Smooth muscle cell of the brain vasculature (primary cell): ENCODE results near the gene RUVBL1.
"Not testable (repeated sequence)": the region's sequence is repeated elsewhere in the genome, so short reads cannot be mapped to it uniquely, and the experiment has no call there.

Source experiments
- DNase-seq: peaks from one replicate; pipeline ENCODE4 v3.0.0-alpha.2; 2012; ENCODE audit warnings: low read depth, low spot score

The RUVBL1 gene

DNA sequence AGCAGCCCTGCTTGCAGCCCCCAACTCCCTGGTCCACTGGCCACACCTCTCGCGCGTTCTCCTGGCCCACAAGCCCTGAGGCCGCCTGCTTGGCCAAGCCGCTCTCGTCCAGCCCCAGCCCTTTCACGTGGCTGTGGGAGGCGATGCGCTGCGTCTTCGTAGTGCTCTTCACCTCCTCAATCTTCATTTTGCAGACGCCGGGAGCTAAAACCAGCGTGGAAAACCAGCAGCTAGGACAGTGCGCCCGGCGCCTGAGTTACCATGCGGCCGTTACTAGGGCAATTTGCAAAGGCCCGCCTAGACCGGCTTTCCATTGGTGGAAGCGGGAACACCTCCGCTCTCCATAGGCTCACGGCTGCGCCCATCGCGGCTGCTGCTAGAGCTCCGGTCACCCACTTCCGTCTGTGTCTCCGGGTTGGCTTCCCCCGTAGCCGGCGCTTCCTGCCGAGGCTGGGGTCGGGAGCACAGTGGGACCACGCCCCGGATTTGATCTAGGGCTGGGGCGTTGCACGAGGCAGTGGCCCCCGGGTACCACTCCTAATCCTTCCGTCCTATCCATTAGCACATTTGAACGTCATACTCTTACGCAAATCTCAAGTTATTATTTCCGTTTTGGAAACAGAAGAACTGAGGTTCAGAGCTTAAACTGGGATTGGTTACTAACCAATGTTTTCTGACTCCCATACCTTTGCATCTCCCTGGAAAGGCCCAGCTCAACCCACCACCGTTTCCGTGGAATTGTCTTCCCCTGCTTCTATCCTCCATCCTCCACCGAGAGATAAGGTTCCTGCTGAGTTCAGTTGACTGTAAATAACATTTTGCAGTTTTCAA lies at the start of gene RUVBL1:
Gene RUVBL1 (minus strand): TSS at position 275 of the 831 bp plus-strand sequence. CDS start 88 bp downstream, at position 187.
- DNase-seq = peak; percentile 93

DNA sequence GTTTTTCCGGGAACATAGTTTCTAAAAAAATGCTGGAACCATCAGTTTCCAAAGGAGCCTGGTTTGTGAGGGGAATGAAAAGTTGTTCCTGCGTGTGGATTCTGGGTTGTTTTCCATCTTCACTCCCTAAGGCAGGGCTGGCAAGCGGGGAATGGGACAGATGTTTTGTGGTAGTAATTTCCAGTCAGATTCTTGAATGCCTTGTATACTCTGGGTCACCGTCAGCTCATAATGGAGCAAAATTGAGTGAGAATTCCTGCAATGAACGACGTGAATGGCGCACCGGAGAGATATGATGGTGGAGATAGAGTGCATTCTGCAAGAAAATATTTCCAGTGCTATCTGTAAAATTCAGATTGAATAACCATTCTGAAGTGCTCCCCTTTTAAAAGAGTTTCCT lies 49.6 kb upstream of the RUVBL1 start:
- no peak for DNase-seq

DNA sequence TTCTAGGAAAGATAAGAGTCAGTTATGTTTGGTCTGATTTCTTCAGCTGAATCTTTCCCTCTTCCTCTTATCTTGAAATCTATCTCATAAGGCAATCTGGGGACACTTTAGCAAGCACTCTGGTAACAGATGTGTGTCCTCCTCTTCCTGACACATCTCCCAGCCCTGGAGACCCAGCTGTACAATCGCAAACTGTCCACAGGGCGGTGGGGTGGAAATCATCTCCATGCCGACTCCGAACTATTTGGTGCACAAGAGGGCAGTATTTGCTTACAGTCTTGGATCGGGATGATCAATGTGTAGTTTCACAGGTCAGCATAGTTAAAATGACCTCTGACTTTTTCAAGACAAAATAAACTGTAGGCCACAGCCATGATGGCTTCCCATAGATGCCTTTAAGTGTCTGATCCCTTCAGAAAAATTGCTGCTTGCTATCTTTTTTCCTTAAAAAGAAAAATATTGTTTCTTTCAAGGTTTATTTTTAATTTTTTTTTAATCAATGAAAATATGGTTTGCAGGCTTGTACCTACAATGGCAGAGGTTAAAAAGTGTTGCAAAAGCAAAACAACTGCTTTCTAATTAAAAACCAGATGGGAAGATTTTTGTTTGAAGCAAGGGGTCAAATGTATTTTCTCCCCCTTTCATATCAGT lies 47.4 kb upstream of the RUVBL1 start:
- peak; percentile 47 for DNase-seq

DNA sequence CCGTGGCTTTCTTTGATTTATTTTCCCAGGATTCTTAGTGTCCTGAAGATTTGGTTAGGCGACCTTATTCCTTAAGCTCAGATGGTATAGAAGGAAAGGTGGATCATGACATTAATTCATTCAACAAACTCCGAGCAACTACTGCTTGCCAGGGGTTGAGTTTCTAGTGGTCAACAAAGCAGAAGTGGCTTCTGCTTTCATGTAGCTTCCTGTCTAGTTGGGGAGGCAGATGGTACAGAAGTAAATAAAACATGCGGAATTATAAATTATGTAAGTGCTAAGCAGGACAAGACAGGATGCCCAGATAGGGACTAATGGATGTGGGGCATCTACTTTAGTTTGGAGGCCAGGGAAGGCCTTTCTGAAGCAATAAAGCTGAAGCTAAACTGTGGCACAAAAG lies 45.2 kb upstream of the RUVBL1 start:
- no peak for DNase-seq

DNA sequence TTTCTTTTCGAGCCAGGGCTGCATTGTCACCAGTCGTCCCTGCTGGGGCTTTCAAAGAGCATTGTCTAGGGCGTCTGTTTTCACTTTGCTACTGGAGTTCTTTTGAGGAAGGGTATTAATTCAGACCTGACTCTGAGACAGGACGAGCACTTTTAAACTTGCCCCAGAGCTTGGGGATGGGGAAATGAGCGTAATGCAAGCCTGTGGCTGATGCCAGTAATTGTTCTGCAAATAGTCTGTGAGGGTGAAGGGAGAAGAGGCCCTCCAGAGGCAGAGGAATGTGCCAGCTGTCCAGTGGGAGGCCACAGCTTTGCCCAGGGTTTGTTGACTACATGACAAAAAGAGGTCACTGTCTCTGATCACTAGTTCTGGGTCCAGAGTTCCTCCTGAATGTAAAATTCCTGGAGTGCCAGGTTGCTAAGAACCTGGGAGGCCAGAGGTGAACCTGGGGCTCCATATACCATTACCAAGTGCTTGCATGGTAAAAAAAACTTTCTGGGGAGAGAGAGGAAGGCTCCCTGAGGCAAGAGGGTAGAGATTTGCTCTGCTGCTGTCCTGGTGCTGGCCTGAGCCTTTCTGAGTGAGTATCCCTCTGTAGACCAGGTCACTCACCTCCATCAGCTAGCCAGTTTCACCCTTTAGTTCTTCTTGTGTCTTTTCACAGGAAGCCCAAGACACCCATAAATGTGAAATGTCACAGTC lies 44.5 kb upstream of the RUVBL1 start:
- DNase-seq = no peak

DNA sequence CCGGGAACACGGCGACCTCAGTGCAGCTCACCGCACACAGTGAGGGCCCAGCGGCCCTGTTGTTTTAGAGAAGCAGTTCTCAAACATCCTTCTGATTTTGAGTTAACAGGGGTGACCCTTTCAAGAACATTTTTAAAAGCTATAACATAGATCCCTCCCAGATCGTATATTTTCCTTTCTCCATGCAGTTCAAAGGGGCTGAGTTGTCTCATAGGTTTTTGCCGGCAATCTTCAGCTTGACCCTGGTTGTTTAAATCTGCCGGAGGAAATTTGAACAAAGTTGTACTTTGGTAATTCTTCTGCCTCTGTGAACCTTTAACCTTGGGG lies 44.0 kb upstream of the RUVBL1 start:
- DNase-seq = no peak

DNA sequence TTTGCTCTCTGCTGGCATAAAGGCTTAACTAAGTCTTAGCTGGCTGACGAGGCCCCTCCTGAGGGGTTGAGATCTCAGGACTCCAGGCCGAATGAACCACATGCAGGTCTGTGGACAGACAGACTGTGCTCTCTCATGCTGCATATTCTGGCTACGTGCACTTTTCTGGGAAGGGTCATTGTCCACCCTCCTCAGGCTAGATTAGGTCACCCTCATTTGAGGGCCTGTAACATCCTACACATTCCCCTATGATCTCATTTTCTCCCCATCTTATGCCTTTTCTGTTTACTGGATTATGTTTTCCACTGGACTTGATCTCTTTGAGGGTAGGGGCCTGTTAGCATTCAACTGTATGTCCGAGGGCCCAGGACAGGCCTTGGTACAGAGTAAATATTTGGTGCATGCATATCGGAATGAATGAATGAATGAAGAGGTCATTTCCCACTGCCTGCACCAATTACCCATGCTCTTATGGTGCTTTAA lies 43.4 kb upstream of the RUVBL1 start:
- DNase-seq = no peak

DNA sequence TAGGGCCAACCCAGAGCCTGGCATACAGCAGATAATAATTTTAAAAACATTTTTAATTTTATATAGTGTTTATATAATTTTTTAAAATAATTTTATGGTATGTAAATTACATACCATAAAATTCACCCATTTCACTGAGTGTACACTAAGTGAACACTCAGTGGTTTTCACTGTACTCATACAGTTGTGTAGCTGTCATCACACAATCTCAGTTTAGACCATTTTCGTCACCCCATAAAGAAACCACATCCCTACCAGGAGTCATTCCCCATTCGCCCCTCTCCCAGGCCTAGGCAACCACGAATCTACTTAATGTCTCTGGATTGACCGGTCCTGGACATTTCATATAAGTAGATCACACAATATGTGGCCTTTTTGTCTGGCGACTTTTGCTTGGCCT lies 39.8 kb upstream of the RUVBL1 start:
- no peak for DNase-seq

DNA sequence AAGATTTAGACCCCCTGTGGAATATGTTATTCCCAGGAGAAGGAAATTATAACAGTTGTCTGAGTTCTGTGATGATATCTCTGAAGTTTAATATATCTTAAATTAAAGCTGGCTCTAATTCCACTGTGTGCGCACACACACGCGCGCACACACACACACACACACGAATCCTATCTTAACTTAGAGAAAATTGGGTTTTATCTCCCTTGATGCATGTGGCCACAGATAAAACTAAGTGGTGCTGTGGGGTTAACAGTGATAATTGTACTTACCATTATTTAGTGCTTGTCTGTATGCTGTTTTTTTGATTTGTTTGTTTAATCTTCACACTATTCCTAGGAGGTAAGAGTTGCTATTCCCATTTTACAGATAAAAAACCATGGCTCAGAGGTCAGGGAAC lies 37.0 kb upstream of the RUVBL1 start:
- DNase-seq = no peak

DNA sequence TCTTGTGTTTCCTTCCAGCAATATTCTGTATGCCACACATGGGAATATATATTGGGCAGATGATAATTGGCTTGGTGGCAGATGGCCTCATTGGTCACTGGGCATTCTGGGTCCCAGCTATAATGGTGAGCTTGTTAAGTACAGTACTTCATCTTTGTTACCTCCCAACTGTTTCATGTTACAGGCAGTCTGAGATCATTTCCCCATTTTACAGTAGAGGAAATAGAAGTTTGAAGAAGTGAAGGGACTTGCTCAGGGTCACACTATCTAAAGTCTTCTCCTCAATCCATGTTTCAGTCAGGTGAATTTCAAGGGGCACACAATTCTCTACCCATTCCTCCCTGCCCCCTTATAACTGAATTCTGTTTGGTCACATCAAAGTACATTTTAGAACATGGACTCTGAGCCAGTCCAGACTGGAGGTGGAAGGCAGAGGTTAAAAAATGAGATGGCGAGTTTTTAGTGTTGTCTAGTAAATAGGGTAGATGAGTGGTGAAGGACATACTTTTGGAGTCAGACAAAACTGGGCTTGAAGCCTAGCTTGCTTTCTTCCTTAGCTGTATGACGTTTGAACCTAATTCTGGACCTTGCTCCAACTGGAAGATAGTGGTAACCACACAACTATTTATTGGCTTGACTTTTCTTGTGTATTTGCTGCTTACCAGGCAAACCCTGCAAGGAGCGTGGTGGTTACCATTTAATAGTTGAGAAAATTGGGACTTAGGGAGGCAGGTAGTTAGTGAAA lies 32.2 kb upstream of the RUVBL1 start:
- no peak for DNase-seq

DNA sequence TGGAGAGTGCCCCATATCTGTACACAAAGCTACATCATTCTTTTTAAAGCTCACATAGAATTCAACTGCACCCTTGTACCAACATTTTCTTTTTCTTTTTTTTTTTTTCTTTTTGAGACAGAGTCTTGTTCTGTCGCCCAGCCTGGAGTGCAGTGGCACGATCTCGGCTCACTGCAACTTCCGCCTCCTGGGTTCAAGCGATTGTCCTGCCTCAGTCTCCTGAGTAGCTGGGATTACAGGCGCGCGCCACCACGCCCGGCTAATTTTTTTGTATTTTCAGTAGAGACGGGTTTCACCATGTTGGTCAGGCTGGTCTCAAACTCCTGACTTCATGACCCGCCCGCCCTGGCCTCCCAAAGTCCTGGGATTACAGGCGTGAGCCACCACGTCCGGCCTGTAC lies 30.7 kb upstream of the RUVBL1 start:
- DNase-seq = not testable (repeated sequence)

DNA sequence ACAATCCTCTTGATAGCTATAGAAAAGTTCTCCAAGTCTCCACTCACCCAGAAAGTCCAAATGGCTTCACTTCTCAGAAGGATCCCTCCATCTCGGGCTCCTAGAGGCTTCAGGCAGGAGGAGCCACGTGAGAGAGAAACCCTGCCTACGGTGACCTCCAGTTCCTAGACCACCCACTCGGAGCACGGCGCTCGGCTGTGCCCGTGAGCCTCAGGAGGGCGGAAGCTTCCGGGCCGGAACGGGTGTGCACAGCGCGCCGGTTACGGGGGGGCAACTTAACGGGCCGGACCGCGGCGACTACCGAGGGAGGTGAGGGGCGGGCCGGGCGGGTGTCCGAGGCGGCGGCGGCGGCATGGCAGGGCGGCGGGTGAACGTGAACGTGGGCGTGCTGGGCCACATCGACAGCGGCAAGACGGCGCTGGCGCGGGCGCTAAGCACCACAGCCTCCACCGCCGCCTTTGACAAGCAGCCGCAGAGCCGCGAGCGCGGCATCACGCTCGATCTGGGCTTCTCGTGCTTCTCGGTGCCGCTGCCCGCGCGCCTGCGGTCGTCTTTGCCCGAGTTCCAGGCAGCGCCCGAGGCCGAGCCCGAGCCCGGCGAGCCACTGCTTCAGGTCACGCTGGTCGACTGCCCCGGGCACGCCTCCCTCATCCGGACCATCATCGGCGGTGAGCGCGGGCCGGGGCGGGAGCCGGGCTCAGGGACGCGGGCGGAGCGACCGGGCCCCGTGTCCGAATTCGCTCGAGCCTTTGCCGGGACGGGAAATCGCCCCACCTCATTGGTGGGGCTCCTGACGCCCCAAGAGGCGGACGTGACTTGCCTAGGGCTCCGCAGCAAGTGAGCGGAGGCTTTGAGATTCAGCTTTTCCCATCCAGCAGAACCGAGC lies 29.8 kb upstream of the RUVBL1 start, which contains the start of gene EEFSEC:
Gene EEFSEC (plus strand): TSS at position 326 of the 886 bp plus-strand sequence. CDS start 27 bp downstream, at position 353.
- no peak for DNase-seq

DNA sequence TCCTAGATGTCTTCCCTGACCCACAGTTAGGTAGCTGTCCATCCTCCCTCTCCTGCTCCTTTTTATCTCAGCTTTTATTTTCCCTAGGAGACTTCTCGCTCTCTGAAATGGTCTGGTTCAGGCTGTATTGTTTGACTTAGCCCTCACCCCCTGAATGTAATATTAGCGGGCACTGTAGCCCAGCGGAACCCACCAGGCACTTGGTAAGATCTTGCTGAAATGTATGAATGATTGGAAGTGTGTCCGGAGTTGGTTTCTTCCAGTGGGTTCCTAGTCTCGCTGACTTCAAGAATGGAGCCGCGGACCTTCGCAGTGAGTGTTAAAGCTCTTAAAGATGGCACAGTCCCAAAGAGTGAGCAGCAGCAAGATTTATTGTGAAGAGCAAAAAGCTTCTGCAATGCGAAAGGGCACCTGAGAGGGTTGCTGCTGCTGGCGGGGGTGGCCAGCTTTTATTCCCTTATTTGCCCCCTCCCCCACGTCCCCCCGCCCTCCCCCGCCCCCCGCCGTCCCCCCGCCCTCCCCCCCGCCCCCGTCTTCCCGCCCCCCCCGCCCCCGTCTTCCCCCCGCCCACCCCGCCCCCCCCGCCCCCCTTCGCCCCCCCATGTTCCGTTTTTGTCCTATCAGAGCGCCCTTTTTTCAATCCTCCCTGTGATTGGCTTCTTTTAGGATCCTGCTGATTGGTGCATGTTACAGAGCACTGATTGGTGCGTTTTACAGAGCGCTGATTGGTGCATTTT lies 29.0 kb upstream of the RUVBL1 start:
- DNase-seq = no peak

DNA sequence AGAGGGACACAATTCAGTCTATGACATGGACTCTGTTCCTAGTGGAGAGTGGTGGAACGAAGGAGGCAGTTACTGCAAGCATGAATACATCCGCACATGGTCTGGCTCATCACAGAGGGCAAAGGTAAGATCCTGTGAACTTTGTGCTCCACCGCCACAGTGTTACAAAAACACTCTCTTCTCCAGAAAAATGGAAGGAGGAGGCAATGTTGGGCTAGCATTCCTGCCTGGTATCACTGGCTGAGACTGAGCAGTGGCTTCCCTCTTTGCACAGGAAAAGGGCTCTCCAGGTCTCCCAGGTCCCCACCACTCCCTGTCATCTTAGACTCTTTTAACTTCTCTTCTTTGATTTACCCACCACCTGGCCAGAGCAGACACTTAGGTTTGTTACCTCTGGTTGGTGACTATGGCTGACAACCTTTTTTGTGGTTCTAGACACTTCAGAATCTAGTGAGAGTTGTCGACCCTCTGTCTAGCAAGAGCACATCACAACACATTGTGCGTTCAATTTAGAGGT lies 28.2 kb upstream of the RUVBL1 start:
- DNase-seq = no peak

DNA sequence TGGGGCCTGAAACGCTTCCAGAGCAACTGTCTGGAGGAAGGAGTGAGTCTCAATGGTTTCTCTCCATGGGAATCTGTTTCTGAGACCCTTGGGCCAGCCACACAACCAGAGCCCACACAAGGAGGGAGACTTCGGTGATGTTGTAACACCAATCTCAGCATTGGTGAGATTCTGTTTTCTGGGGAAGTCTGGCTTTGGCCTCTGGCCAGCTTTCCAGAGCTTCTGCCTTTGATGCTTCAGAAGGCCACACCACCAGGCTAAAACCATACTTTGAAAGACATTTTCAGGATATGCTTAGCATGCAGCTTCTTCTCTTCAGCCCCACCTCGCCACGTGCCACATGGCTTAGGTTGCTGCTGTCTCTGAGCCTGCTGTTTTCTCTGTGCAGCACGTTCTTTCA lies 26.0 kb upstream of the RUVBL1 start:
- DNase-seq = no peak

DNA sequence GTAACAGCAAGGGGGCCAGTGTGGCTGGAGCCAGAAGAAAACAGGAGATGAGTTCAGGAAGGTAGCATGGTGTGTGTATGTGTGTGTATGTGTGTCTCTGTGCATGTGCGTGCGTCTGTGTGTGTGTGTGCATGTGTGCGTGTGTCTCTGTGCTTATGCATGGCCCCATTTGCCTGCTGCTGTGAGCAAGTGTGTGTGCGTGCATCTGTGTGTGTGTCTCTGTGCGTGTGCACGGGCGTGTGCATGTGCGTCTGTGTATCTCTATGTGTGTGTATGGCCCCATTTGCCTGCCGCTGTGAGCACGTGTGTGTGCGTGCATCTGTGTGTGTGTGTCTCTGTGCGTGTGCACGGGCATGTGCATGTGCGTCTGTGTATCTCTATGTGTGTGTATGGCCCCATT lies 22.6 kb upstream of the RUVBL1 start:
- no peak for DNase-seq

DNA sequence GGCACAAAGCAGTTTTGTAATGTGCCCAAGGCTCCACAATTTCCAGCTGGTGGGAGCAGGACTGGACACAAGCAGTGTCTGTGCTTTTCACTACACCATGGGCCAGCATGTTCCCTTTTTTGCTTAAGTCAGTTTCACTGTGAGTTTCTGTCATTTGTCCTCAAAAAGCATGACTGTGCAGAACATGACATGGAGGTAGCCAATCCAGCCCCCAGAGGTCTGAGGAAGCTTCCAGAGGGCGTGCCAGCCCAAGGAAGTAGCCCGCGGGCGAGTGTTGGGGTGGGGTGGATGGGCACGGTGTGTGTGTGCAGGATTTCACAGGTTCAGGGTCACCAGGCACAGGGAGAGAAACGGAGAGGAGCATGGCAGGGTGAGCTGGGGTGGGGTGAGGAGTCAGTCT lies 21.7 kb upstream of the RUVBL1 start:
- no peak for DNase-seq

DNA sequence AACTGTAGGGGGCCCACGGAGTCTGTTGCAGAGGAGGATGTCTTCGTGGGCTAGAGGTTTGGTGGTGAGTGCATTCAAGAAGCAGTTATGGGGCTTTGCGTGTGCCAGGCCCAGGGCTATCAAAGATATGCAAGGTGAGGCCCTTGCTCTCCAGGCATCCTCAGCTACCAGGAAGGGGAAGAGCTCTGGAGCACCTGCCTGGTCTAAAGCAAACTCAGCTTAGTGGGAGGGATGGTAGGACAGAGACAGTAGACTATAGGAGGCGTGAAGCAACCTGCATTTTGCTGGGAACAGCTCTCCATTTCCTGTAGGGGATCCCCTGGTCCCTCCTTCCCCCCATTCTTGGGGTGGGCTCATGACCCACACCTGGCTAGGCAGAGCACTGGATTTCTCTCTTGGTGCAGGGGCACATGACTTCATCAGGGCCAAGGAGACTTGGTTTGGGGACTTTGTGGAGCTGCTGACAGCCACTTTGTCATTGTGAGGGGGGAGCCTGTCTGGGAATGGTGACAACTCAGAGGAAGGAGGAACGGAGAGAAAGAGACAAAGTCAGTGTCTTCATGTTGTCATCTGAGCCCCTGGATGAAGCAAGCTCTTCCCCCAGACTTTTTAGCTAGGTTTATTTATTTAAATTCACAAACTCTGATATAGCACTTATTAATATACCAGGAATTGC lies 21.0 kb upstream of the RUVBL1 start:
- no peak for DNase-seq

DNA sequence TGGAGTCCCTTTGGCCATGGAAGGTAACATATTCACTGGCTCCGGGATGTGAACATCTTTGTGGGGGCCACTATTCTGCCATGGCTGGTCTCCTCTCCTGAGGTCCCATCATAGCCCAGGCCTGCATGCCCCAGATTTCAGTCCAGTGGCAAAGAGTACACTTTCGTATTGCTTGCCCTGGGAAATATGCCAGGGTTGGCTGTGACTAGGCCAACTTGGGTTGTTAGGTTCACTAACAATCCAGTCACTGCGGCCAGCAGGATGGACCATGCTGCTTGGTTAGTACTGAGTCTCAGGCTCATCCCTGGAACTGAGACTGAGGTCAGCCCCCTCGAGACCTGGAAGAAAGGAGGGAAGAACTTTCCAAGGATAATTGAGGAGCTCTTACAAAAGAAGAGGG lies 19.9 kb upstream of the RUVBL1 start:
- DNase-seq = no peak
